Left lung (tissue), 10 donors: Measurements from ENCODE around the gene RDH13. TPM values are rescaled to one million over a fixed set of nuclear protein-coding genes. Genes with fewer than 3 reads are reported as not detected.
"Not testable (repeated sequence)": the region's sequence is repeated elsewhere in the genome, so short reads cannot be mapped to it uniquely, and the experiment has no call there.

Experiments used
- ATAC-seq: fragments of 200-7000 bp; cut with Tn5 transposase; one replicate; pipeline ENCODE4 v1.9.1; 2020; ENCODE audit warnings: moderate library complexity
- DNase-seq, 4 donors: peaks; one replicate each; pipeline ENCODE4 v3.0.0-alpha.2; 2013 to 2020
- H3K27ac ChIP-seq, 2 donors: fragments of 200-600 bp; sonication (generic) in 1 of 2; one replicate each; pipeline versions ENCODE4 v1.5.0 to v1.8.0; 2020 to 2021
- H3K27me3 ChIP-seq, 2 donors: fragments of 200-600 bp; sonication (generic) in 1 of 2; one replicate each; pipeline versions ENCODE4 v1.5.0 to v1.8.0; 2020 to 2021
- H3K36me3 ChIP-seq, 2 donors: fragments of 200-600 bp; sonication (generic) in 1 of 2; one replicate each; pipeline versions ENCODE4 v1.5.0 to v1.8.0; 2020 to 2021
- H3K4me1 ChIP-seq, 2 donors: fragments of 200-600 bp; one replicate each; pipeline ENCODE4 v1.8.0; 2021
- H3K4me3 ChIP-seq, 2 donors: fragments of 200-600 bp; sonication (generic) in 1 of 2; one replicate each; pipeline versions ENCODE4 v1.5.0 to v1.8.0; 2020 to 2021; ENCODE audit warnings: mild to moderate bottlenecking in 1 of 2
- H3K9me3 ChIP-seq, 2 donors: fragments of 200-600 bp; sonication (generic) in 1 of 2; one replicate each; pipeline versions ENCODE4 v1.5.0 to v1.8.0; 2020 to 2021
- intact Hi-C, 2 donors: fragments of 100-400 bp; cut with DNase I; formaldehyde crosslinking; loops; one replicate each; pipeline versions ENCODE4 v1.11.2 to v1.14.2; 2022
- polyA plus RNA-seq, 6 donors: library from polyadenylated mRNA; unstranded; fragments of 120-200 nt; gene quantifications; one replicate each; pipeline ENCODE4 v1.2.1, GENCODE V29; 2013; ENCODE audit not compliant: insufficient read length in 6 of 6
- total RNA-seq, 2 donors: library from RNA; stranded (reverse); fragmentation: NEBNext Ultra II Directional; extraction: Animal tissue kit (Norgen Biotek cat#: 25700); gene quantifications; one replicate each; pipeline ENCODE4 v1.2.1, GENCODE V29; 2021
- TF ChIP-seq, protein P1 (sequence below), 2 donors: fragments of 200-600 bp; sonication (generic) in 1 of 2; IDR thresholded peaks; one replicate each; pipeline versions ENCODE4 v1.5.0 to v1.8.0; 2021; ENCODE audit warnings: antibody characterized with exemption in 2 of 2
- donor health status: DM: no; HTN: yes; CAD: no.
- donor health status: DM: no; HTN: no; CAD: no.

RDH13 gene
- total and polyA plus RNA-seq, 8 donors: 7.3 to 38.0 (median 13.7) TPM

DNA sequence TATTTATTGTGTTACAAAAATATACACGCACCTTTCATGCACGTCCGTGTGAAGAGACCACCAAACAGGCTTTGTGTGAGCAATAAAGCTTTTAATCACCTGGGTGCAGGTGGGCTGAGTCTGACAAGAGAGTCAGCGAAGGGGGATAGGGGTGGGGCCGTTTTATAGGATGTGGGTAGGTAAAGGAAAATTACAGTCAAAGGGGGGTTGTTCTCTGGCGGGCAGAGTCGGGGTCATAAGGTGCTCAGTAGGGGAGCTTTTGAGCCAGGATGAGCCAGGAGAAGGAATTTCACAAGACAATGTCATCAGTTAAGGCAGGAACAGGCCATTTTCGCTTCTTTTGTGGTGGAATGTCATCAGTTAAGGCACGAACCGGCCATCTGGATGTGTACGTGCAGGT, 56.2 kb downstream of the RDH13 start:
- Histone ChIP-seq H3K27me3 (peaks cover 0 to 31% of the 10 kb centered on the region in 2 donors), H3K4me3 (peak overlapping the region in 1 of 2 donors; percentile 35), H3K9me3 (peaks cover 0 to 18% of the 10 kb centered on the region in 2 donors)
- H3K36me3 ChIP-seq, ATAC-seq, intact Hi-C loops, H3K27ac ChIP-seq, DNase-seq, H3K4me1 ChIP-seq: not testable (repeated sequence)

DNA sequence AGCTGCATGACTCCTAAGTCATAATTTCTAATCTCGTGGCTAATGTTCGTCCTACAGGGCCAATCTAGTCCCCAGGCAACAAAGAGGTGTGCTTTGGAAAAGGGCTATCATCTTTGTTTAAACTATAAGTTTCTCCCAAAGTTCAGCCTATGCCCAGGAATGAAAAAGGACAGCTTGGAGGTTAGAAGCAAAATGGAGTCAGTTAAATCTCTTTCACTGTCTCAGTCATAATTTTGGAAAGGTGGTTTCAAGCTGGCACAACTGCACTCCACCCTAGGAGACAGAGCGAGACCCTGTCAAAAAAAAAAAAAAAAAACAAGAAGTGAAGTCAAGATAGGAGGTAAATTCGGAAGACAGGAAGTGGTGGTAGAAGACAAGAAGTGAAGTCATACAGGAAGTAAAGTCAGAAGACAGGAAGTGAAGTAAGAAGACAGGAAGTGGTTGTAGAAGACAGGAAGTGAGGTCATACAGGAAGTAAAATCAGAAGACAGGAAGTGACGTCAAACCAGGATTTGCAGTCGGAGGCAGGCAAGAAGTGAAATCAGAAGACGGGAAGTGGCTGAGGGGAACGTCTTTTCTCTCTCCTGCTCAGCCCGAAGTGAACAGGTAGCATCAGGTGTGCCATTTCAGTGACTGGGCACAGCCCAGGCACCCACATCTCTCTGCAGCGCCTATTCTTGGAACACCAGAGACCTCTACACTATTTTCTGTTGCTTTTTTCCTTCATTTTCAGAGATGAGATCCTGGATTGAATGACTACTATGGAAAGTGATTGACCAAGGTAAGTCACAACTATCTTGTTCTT, 57.1 kb downstream of the RDH13 start:
- ATAC-seq: no peak
- H3K4me1 ChIP-seq: no peaks in the 10 kb centered on the region
- intact Hi-C loops: no loop called here
- peaks cover 0 to 18% of the 10 kb centered on the region in 2 donors for H3K9me3 ChIP-seq
- TF ChIP-seq, protein P1, sequence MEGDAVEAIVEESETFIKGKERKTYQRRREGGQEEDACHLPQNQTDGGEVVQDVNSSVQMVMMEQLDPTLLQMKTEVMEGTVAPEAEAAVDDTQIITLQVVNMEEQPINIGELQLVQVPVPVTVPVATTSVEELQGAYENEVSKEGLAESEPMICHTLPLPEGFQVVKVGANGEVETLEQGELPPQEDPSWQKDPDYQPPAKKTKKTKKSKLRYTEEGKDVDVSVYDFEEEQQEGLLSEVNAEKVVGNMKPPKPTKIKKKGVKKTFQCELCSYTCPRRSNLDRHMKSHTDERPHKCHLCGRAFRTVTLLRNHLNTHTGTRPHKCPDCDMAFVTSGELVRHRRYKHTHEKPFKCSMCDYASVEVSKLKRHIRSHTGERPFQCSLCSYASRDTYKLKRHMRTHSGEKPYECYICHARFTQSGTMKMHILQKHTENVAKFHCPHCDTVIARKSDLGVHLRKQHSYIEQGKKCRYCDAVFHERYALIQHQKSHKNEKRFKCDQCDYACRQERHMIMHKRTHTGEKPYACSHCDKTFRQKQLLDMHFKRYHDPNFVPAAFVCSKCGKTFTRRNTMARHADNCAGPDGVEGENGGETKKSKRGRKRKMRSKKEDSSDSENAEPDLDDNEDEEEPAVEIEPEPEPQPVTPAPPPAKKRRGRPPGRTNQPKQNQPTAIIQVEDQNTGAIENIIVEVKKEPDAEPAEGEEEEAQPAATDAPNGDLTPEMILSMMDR (IDR thresholded peaks at IDR 0.05): no peak
- peaks cover 0 to 40% of the 10 kb centered on the region in 2 donors for H3K27me3 ChIP-seq
- H3K27ac ChIP-seq: peak overlapping the region in 1 of 2 donors; percentile 66
- peak overlapping the region in 1 of 2 donors; percentile 35 for H3K4me3 ChIP-seq
- no peaks in the 10 kb centered on the region for H3K36me3 ChIP-seq
- peak in 2 of 4 donors; percentile 13 to 40 for DNase-seq

DNA sequence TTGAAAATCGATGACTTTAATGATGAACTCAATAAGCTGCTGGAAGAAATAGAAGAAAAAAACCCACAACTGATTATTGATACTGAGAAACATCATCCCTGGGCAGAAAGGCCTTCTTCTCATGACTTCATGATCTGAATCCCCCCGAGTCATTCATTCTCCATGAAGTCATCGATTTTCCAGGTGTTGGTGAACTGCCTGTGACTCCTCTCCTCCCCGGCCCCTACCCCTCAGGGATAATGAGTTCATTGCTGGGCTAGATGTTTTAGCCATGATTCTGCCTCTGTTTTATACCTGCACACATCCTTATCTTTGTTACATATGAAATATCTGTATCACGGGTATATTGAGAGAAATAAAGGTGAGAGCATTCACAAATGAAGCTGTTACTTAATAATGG, 62.2 kb downstream of the RDH13 start:
- TF ChIP-seq, protein P1 (IDR thresholded peaks at IDR 0.05): no peak
- Histone ChIP-seq H3K4me1 (no peaks in the 10 kb centered on the region), H3K27me3 (peaks cover 0 to 44% of the 10 kb centered on the region in 2 donors), H3K9me3 (peaks cover 0 to 12% of the 10 kb centered on the region in 2 donors), H3K36me3 (no peaks in the 10 kb centered on the region), H3K27ac (no peak overlapping the region), H3K4me3 (no peak overlapping the region)
- DNase-seq (no peak), ATAC-seq (no peak)
- intact Hi-C loops: no loop called here

DNA sequence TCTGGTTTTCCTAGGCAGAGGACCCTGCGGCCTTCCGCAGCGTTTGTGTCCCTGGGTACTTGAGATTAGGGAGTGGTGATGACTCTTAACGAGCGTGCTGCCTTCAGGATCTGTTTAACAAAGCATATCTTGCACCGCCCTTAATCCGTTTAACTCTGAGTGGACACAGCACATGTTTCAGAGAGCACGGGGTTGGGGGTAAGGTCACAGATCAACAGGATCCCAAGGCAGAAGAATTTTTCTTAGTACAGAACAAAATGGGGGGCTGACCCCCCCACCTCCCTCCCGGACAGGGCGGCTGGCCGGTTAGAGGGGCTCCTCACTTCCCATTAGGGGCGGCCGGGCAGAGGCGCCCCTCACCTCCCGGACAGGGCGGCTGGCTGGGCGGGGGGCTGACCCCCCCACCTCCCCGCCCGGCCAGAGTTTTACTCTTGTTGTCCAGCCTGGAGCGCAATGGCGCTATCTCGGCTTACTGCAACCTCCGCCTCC, 64.2 kb downstream of the RDH13 start:
- H3K4me1 ChIP-seq, H3K9me3 ChIP-seq, H3K4me3 ChIP-seq, DNase-seq, H3K36me3 ChIP-seq, intact Hi-C loops, H3K27ac ChIP-seq, ATAC-seq: not testable (repeated sequence)
- peaks cover 0 to 32% of the 10 kb centered on the region in 2 donors for H3K27me3 ChIP-seq

DNA sequence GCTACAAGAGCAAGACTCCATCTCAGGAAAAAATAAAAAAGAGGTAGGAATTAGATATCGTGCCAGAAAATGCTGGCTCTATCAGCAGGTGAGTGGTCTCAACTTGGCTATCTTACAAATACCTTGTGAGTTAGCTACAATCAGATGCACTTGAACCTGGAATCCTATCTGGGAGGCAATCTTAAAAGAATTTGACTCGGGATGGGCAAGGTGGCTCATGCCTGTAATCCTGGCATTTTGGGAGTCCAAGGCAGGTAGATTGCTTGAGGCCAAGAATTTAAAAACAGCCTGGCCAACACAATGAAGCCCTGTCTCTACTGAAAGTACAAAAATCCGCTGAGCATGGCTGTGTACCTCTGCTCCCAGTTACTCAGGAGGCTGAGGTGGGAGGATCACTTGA, 67.4 kb downstream of the RDH13 start:
- no peak overlapping the region for H3K4me3 ChIP-seq
- no peak for ATAC-seq
- intact Hi-C loops: no loop called here

More for the DNA sequence above, 67.4 kb downstream of the RDH13 start:
- no peak for DNase-seq
- Histone ChIP-seq H3K27ac (no peak overlapping the region), H3K27me3 (peaks cover 0 to 4% of the 10 kb centered on the region in 2 donors), H3K9me3 (no peaks in the 10 kb centered on the region), H3K4me1 (no peaks in the 10 kb centered on the region), H3K36me3 (no peaks in the 10 kb centered on the region)
- TF ChIP-seq, protein P1 (IDR thresholded peaks at IDR 0.05): no peak

Other genes starting within 250 kb of the RDH13 start
- gene KIR3DL1, start 246.7 kb downstream of the RDH13 start, total RNA-seq: under 1 TPM; 0.15 to 0.76 TPM
- under 1 TPM in 3 of 6 donors, not detected in 3; 0.08 to 0.15 (median 0.11) TPM for gene KIR3DL1, start 246.7 kb downstream of the RDH13 start, polyA plus RNA-seq
- gene KIR2DS4, start 230.5 kb downstream of the RDH13 start, total RNA-seq: under 1 TPM; 0.41 to 0.71 TPM
- gene KIR2DS4, start 230.5 kb downstream of the RDH13 start, polyA plus RNA-seq: under 1 TPM in 4 of 6 donors, not detected in 2; 0.15 to 0.34 (median 0.25) TPM
- under 1 TPM; 0.20 to 0.42 TPM for gene KIR3DL2, start 212.7 kb downstream of the RDH13 start, total RNA-seq
- under 1 TPM in 1 of 6 donors, not detected in 5; 0.10 TPM for gene KIR3DL2, start 212.7 kb downstream of the RDH13 start, polyA plus RNA-seq
- gene FCAR, start 188.9 kb downstream of the RDH13 start, total RNA-seq: 10 to 100 TPM in 1 of 2 donors, under 1 TPM in 1; 0.99 to 19.5 TPM
- gene FCAR, start 188.9 kb downstream of the RDH13 start, polyA plus RNA-seq: 1 to 10 TPM in 1 of 6 donors, under 1 TPM in 5; 0.40 to 1.0 (median 0.79) TPM
- 1 to 10 TPM in 1 of 2 donors, under 1 TPM in 1; 0.73 to 2.6 TPM for gene NCR1, start 157.0 kb downstream of the RDH13 start, total RNA-seq
- gene NCR1, start 157.0 kb downstream of the RDH13 start, polyA plus RNA-seq: 1 to 10 TPM in 1 of 6 donors, under 1 TPM in 5; 0.26 to 2.5 (median 0.52) TPM
- gene NLRP7, start 115.6 kb downstream of the RDH13 start, total RNA-seq: under 1 TPM in 1 of 2 donors, not detected in 1; 0.09 TPM
- under 1 TPM in 1 of 6 donors, not detected in 5; 0.20 TPM for gene NLRP7, start 115.6 kb downstream of the RDH13 start, polyA plus RNA-seq
- 10 to 100 TPM; 11.3 to 33.4 TPM for gene NLRP2, start 96.8 kb downstream of the RDH13 start, total RNA-seq
- gene NLRP2, start 96.8 kb downstream of the RDH13 start, polyA plus RNA-seq: 10 to 100 TPM in 4 of 6 donors, 1 to 10 TPM in 2; 6.8 to 17.3 (median 11.1) TPM
- 1 to 10 TPM in 1 of 2 donors, under 1 TPM in 1; 0.52 to 1.0 TPM for gene GP6, start 24.9 kb downstream of the RDH13 start, total RNA-seq
- gene GP6, start 24.9 kb downstream of the RDH13 start, polyA plus RNA-seq: 1 to 10 TPM in 2 of 6 donors, under 1 TPM in 4; 0.84 to 1.2 (median 0.91) TPM
- 10 to 100 TPM; 21.2 to 37.5 TPM for gene EPS8L1, start 12.7 kb upstream of the RDH13 start, total RNA-seq
- 10 to 100 TPM in 3 of 6 donors, 1 to 10 TPM in 3; 5.3 to 16.3 (median 10.5) TPM for gene EPS8L1, start 12.7 kb upstream of the RDH13 start, polyA plus RNA-seq
- 100 to 1,000 TPM in 1 of 2 donors, 10 to 100 TPM in 1; 93.2 to 113 TPM for gene PPP1R12C, start 54.5 kb upstream of the RDH13 start, total RNA-seq
- 10 to 100 TPM; 50.2 to 82.4 (median 64.6) TPM for gene PPP1R12C, start 54.5 kb upstream of the RDH13 start, polyA plus RNA-seq
- gene TNNT1, start 86.1 kb upstream of the RDH13 start, total RNA-seq: 1 to 10 TPM in 1 of 2 donors, not detected in 1; 1.6 TPM
- gene TNNT1, start 86.1 kb upstream of the RDH13 start, polyA plus RNA-seq: 1 to 10 TPM; 1.1 to 4.3 (median 1.6) TPM
- 1 to 10 TPM; 1.2 to 1.6 TPM for gene TNNI3, start 94.6 kb upstream of the RDH13 start, total RNA-seq
- gene TNNI3, start 94.6 kb upstream of the RDH13 start, polyA plus RNA-seq: 1 to 10 TPM in 1 of 6 donors, under 1 TPM in 4, not detected in 1; 0.75 to 1.6 (median 0.84) TPM
- 10 to 100 TPM in 1 of 2 donors, under 1 TPM in 1; 0.76 to 11.0 TPM for gene DNAAF3, start 103.5 kb upstream of the RDH13 start, total RNA-seq
- gene DNAAF3, start 103.5 kb upstream of the RDH13 start, polyA plus RNA-seq: 1 to 10 TPM; 1.7 to 6.9 (median 5.4) TPM
- gene SYT5, start 117.1 kb upstream of the RDH13 start, total RNA-seq: not detected
- gene SYT5, start 117.1 kb upstream of the RDH13 start, polyA plus RNA-seq: 1 to 10 TPM in 3 of 6 donors, under 1 TPM in 3; 0.61 to 1.5 (median 0.94) TPM
- gene PTPRH, start 146.4 kb upstream of the RDH13 start, total RNA-seq: under 1 TPM; 0.20 to 0.63 TPM
- gene PTPRH, start 146.4 kb upstream of the RDH13 start, polyA plus RNA-seq: under 1 TPM; 0.10 to 0.32 (median 0.20) TPM
- 1 to 10 TPM; 1.9 to 2.7 TPM for gene TMEM86B, start 165.6 kb upstream of the RDH13 start, total RNA-seq
- 1 to 10 TPM; 2.3 to 4.4 (median 2.7) TPM for gene TMEM86B, start 165.6 kb upstream of the RDH13 start, polyA plus RNA-seq
- 10 to 100 TPM; 56.0 to 81.8 TPM for gene PPP6R1, start 195.9 kb upstream of the RDH13 start, total RNA-seq
- 10 to 100 TPM; 33.4 to 43.8 (median 39.8) TPM for gene PPP6R1, start 195.9 kb upstream of the RDH13 start, polyA plus RNA-seq
- gene HSPBP1, start 217.0 kb upstream of the RDH13 start, total RNA-seq: 10 to 100 TPM; 23.8 to 31.0 TPM
- gene HSPBP1, start 217.0 kb upstream of the RDH13 start, polyA plus RNA-seq: 10 to 100 TPM; 23.7 to 38.4 (median 30.5) TPM
- 1 to 10 TPM; 2.2 to 3.3 TPM for gene BRSK1, start 220.8 kb upstream of the RDH13 start, total RNA-seq
- 10 to 100 TPM; 11.7 to 18.1 (median 14.9) TPM for gene BRSK1, start 220.8 kb upstream of the RDH13 start, polyA plus RNA-seq